UCSD-AML1 (cell line): ENCODE results near the gene DNAJC27.

Experiments
- DNase-seq: peaks from one replicate; lab custom pipeline; 2025; ENCODE audit not compliant: unreplicated experiment; lab: John Stamatoyannopoulos, UW

DNAJC27 gene

DNA sequence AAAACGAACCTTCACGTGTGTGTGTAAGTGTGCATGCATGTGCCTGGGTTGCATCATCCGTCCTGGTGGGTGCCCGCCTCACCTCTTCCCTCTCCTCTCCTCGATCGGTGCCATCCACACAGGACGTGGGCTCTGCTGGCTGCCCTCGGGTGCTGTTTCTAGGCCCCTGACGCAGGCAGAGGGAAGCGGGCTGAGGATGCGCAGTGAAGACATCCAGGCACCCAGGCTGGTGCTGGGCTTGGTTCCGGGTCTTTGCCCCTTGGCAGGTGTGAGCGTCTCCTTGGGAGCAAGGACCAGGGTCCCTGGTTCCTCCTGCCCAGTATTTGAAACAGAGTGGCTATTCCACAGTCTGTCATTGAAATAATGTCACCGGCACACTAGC is 45.5 kb downstream of the DNAJC27 start:
- DNase-seq: no peak

DNA sequence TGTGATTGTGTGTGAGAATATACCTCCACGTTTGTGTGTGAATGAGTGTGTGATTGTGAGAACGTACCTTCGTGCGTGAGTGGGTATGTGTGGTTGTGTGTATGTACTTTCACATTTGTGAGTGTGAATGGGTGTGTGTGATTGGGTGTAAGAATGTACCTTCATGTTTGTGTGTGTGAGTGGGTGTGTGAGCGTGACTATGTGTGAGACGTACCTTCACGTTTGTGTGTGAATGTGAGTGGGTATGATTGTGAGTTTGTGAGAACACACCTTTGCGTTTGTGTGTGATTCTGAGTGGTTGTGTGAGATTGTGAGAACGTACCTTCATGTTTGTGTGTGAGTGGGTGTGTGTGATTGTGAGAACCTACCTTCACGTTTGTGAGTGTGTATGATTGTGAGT is 45.9 kb downstream of the DNAJC27 start:
- no peak for DNase-seq

DNA sequence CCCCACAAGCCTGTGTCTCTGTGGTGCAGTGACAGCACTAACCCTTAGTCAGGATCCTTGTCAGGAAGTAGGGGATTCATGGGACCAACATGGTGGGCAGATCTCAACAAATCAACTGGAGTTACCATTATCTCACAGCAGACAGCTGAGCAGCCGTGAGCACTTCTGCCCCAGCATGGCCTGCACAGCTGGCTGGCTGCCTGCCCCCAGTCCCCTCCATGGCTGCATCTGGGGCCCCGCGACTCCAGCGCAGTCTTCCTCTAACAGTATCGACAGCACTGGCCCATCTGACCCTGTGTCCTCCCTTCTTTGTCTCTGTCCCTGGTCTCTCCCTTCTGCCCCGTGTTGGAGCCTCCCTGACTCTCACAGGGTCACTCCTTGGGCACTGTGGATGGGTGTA is 47.0 kb downstream of the DNAJC27 start:
- no peak for DNase-seq

DNA sequence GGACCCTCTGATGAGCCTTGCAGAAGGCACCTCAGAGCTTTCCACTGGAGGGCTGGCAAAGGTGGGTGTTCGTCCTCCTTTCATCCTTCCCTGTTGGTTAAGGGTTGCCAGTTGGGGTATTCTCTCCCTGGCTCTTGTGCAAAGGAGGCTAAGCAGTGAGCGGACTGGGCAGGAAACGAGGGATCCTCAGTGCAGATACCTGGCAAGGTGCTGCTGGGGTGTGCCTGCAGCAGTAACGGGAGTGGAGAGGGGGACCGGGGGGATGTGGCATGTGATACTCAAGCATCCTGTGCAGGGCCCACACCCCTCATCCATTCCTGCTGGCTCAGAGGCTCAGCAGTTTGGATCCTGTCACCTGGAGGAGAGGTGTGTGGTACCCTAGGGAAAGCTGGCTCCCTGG is 47.5 kb downstream of the DNAJC27 start:
- DNase-seq: no peak

DNA sequence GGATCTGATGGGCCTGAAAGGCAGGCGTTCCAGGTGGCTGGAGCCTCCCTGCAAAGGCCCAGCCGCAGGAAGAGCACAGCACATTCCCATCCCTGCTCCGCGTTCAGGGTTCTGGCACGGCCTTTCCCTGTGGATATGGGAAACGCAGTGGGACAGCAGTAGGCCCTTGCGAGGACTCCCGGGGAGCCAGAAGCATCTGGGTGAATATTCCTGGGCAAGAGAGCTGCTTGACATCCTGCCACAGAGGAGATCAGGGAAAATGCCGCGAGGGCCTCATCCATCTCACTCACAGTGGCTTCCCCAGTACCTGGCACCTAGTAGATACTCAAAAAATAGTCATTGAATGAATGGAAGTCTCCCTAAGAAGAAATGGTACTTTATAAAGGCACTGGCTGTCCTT is 48.6 kb downstream of the DNAJC27 start:
- DNase-seq: no peak

DNA sequence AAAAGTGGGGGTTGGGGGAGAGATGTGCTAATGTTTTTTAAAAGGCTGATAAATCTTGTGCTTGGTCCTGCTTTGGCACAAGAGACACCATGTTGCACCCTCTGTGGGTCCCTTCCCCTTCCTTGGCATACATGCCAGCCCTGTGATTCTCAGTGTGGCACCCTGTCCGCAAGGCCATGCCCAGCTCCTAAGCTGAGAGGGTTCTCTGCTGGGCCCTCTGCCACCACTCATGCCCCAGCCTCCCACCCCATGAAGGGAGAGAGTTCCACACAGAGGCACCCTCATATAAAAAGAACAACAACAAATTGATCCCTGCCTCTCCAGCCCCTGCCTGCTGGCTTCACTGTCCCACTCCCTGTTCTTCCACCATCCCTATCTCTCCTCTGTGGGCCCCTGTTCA is 49.2 kb downstream of the DNAJC27 start:
- no peak for DNase-seq

DNA sequence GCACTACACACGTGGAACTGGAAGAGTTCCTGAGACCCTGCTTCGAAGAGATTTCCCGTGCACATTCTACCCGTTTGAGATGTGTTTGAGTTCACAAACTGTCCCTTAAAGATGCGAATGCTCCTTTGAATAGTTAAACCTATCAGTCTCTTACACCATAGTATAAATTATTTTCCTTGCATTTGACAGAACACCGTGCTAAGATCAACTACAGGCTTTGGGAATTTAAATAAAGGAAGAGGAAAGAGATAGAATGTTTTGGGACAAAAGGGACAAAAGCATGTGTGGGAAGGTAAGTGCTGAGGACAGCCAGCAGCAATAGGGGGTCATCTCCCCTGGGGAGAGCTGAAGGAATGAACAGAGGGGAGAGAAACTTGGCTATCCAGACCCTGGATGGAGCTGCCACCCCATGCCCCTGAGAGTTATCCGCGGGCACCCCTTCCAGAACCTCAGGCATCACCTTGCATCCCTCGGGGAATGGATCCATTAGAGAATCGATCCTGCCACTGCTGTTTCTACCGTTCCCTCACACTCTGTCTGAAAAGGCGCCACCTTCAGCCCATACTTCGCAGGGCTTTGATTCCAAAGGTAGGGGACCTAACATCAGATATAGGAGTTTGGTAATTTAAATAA is 50.8 kb downstream of the DNAJC27 start:
- peak; percentile 36 for DNase-seq

DNA sequence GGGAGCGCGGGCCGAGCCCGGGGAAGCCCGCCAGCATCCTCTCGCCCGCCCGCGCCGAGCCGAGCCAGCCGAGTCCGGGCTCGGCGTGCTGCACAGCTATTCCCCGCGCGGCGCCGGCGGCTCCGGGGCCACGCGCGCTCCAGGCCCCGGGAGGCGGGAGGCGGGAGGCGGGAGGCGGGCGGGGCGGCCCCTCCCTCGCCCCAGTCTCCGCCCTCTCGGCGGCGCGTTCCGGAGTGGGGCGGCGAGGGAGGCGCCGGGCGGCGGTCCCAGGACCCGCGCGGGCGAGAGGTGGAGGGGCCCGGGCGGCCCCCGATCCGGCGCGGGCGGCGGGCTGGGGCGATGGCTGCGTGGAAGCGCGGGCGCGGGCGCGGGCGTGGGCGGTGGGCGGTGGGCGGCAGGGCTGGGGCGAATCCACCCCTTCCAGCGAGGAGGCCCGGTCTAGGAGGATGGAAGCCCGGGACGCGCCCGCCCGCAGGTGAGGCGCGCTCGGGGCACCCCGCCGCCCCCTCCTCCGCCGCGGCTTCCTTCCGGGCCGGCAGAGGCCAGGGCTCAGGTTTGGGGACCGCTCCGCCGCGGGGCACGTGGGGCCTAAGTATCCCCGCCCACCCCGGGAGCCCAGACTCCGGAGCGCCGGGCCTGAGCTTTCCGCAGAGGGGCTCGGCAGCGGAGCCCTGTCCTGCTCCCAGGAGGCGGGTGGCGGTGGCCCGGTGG is 51.5 kb downstream of the DNAJC27 start, which contains the start of gene ADCY3:
TSS of gene ADCY3 (minus strand) at position 140 of the 711 bp plus-strand sequence. CDS start 1,250 bp downstream, outside the sequence.
- peak; percentile 46 for DNase-seq

DNA sequence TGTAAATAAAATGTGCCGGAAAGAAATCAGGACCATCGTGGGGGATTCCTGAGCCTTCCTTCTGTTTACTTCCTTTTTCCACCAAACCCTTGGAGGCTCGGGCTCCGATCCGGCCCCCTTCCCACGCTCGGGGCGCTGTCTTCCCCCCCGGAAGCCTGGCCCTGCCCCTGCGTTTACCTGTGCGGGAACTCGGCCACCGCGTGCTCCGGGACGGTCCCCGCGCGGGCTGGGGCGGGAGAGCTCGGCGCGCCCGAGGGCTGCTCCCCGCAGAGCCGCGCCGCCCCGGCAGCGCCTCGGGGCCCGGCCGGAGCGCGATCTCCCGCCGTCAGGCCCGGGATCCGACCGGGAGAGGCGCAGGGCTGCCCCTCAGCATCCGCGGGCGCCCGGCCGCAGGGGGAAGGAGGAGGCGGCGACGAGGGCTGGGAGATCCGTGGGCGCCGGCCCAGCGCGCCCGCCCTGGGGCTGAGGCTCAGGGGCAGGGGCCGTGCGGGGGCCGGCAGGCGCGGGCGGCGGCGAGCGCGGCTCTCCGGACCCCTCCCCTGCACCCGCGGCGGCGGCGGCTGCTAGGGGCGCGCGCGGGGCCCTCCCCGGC is 52.2 kb downstream of the DNAJC27 start:
- DNase-seq: no peak

DNA sequence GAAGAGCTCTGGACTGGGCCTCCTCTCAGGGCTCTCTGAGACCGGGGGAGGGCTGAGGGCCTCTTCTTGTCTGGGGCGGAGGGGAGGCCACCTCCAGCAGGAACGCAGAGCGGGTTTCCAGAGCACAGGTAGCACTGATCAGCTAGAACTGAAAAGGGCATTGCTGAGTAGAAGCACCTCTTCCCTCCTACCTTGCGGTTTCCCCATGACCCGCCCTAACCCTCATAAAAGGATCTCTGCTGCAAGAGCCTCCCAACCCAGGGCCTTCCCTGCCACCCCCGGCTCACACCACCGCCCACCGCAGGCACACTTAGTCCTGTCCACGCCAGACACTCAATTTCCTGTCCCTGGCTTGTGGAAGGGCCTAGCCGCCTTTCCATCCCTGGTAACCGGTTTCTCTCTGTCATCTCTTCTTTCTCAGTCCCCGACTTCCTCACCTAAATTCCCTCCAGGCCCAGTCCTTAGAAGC is 52.7 kb downstream of the DNAJC27 start:
- peak; percentile 28 for DNase-seq

DNA sequence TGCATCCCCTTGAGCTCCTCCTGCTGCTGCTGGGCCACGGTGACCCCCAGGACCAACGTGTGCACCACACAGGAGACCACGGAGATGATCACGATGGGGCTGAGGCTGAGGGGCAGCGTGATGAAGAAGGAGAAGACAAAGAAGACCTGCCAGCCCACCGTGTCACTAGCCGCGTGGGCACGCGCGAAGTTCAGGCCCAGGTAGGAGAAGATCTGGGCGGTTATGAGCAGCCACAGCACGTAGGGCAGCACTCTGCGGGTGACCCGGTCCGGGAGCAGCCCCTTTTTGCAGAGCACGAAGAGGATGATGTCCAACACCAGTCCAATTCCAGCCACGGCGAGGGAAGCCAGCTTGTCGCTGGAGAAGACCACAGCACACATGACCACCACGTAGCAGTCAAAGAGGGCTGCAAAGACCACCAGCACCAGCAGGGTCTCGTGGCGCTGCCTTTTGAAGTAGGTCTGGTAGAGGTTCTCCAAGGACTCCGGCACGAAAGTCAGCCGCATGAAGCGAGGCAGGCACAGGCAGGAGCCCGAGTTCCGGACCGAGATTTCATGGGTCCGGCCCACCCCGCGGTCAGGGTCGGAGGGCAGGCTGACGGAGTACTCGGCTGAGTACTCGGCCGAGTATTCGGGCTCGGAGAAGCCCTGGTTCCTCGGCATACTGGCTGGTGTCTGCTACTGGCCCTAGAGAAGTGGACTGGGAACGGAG is 53.3 kb downstream of the DNAJC27 start:
- DNase-seq: no peak

DNA sequence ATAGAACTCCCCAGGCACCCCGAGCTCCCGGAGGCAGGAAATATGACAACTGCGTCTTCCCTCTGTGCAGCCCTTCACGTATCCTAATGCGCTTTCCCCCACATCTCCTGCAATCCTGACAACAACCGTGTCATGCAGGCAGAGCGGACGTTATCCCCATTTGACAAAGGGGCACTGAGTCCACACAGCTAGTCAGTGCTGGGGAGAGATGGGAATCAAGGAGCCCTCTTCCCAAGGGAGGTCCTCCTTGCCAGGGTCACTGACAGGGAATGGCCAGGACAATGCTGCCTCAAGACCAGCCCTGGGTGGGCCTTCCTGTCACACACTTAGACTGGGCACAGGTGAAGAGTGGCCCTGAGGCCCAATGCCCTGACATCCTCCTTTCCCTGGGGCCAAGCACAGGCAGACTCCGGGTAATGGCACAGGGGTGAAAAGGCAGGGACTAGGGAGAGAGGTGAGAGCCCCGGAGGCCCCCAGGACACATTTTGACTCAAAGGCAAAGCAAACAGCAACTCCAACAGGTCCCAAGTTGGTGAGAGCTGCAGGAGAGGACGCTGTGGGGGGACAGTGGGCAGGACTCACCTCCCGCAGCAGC is 53.9 kb downstream of the DNAJC27 start:
- no peak for DNase-seq

DNA sequence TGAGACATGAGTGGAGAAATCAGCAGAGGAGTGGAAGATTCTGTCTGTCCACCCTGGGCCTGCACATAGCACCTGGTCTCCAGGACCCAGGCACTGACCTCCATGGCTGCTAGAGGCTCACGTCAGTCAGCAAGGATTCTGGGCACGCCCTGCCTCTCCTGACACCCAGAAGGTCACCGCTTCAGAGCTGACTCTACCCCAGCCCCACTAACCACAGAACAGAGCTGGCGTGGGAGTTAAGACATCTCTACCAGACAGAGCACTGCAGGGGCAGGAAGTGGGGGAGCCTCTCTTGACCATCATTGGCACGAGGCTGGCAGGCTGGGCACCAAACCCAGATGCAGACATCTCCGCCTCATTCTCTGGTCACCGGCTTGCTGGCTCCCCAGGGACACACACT is 54.7 kb downstream of the DNAJC27 start:
- no peak for DNase-seq

DNA sequence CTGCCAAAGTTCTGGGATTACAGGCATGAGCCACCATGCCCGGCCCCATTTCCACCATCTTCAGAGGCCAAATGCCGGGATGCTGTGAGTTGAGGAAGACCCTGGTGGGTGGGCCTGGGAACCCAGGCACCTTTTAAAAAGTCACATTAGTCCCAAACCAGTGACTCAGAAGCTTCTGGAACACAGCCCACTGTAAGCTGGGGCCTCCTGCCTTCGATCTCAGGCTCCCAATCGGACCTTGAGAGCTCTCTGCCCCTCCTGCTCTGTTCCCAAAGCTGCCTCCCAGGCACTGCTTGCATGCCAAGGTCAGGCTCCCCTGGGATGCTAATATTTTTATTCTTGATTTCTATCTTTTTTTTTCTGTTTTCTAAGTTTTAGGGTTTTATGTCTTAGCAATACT is 56.0 kb downstream of the DNAJC27 start:
- no peak for DNase-seq

DNA sequence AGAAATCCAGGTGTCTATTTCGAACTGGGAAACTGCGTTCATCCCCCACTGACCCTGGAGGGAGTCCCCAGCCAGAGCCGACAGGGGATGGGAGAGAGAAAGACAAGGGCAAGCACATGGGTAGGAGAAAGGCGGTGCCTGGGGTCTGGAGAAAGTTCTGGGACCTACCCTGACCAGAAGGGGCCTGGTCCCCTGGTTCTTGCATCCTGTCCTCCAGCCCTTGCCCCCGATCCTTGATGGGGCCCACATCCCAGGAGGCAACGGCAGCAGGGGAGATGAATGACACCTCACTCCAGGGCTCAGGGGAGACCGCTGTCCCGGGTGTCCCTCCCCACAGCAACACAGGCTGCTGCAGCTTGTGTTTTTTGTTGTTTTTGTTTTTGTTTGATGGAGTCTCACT is 56.6 kb downstream of the DNAJC27 start:
- no peak for DNase-seq

DNA sequence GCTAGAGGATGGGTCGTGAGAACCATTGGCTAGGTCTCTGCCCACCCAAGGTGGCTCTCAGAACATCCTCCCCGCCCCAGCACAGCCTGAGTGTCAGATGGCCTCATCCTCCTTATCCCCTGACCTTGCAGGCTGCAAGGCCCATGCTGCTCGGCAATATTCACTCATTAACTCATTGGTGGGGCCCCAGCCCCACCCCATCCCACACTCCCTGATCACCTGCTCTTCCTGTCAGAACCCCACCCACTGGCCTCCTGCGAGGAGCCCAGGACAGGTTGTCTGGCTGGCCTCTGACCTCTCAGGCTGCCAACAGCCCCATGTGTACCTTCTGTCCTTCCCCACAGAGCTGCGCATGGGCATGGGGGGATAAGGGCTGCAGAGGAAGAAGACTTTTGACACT is 57.0 kb downstream of the DNAJC27 start:
- DNase-seq: no peak

DNA sequence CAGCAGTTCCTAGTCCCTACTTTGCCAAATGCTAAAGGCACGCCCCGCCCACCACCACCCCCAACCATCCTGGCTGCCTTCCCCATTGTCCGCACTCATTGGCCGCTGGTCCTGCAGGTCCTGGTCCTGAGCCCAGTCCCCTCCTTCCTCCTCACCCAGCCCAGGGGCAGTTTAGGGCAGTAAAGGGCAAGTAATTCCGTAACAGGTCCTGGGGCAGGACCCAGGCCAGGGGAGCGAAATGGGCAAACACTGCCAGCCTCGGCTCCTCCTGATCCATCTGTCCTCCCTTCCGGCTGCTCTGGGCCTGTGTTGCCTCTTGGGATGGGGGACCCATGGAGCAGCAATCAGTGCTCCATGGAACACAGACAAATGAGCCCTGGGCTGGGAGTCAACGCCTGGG is 57.8 kb downstream of the DNAJC27 start:
- DNase-seq: no peak

DNA sequence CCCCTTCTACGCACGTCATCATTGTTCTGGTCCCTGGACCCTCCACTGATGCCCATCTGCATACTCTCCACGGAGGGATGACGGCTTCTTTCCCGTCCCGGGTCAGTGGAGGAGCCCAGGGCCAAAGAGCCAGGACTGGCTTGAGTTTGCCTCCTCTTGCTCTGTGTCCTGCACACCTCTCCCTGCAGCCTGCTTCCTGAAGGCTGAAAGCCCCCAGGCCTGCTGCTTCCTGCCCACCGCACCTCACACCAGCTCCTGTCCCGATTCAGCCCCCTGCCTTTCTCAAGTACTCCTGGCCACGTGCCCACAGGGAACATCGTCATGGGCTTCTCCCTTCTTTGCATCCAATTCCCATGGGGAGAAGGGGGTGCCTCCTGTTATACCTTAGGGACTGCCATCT is 58.8 kb downstream of the DNAJC27 start:
- DNase-seq: no peak

DNA sequence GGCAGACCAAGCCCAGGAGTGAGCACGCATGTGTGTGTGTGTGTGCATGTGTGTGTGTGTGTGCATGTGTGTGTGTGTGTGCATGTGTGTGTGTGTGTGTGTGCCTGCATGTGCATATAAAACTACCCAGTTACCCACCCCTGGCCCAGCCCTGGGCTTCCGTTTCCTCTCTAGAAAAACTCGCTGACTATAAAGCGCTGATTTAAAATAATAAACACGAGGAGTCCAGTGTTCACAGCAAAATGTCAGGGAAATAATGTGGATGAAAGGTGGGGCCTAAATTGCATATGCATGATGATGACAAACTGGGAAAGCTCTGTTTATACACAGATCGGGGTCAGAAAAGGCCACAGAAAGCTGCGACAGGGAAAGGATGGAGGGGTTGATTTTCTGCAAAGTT is 59.2 kb downstream of the DNAJC27 start:
- no peak for DNase-seq

DNA sequence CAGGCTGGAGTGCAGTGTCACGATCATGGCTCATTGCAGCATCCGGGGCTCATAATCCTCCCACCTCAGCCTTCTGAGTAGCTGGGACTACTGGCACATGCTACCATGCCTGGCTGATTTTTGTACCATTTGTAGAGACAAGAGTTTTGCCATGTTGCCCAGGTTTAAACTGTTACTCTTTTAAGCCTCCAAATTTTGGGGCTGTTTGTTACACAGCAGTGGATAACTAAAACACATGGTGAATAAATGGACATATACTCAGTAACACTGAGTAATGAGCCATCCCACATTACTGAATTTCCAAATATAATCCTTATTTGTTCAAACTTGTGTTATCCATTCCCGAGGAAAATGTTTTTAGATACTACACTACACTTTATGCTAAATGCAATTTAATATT is 61.5 kb downstream of the DNAJC27 start:
- DNase-seq: no peak

DNA sequence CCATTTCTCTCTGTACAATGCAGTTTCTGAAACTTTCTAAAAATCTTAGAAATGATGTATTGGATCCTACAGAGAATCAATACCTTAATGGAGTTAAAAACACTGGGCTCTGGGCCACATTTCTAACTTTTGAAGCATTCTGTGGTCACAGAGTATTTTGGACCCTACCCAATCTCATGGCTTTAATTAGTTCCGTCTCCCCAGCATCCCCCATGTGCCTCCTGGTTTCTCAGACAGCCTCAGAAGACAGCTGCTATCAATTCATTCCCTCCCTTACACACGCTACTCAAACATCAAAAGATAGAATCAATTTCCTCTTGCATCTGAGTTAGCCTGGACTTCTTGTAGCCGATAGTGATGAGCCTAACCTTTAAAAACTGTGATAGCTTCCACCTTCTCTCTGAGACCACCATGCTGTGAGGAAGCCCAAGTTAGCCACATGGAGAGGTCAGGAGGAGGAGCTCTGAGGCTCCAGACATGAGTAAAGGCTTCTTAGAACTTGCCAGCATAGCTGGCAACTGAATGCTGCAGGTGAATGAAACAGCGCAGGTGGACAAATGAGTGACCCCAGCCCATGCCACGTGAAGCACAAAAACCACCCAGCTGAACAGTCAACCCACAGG is 62.1 kb downstream of the DNAJC27 start:
- no peak for DNase-seq
